HepG2 (cell line): ENCODE results near the gene TNP2. TPM values are rescaled to one million over a fixed set of nuclear protein-coding genes. Genes with fewer than 3 reads are reported as not detected.

ENCODE experiments used
- AGO1 ChIP-seq: fragments of 200-400 bp; formaldehyde crosslinking; IDR thresholded peaks from 2 replicates; pipeline ENCODE4 v1.6.1; 2017; ENCODE audit warnings: mild to moderate bottlenecking, low read depth, low read length, moderate library complexity; ENCODE audit not compliant: poor library complexity, severe bottlenecking
- ATF1 ChIP-seq: IDR thresholded peaks from 2 replicates; pipeline ENCODE4 v1.6.1; 2016; ENCODE audit warnings: mild to moderate bottlenecking, control low read depth
- EEA1 ChIP-seq: sonication (generic); formaldehyde crosslinking; IDR thresholded peaks from 2 replicates; pipeline ENCODE4 v1.5.1; 2020; ENCODE audit warnings: mild to moderate bottlenecking, missing genetic modification reagents, borderline replicate concordance
- EED ChIP-seq: sonication (generic); formaldehyde crosslinking; IDR thresholded peaks from 2 replicates; pipeline ENCODE4 v1.5.0; 2020; ENCODE audit warnings: mild to moderate bottlenecking, missing genetic modification reagents
- HIVEP1 ChIP-seq: sonication (generic); formaldehyde crosslinking; IDR thresholded peaks from 2 replicates; pipeline ENCODE4 v1.4.0; 2020; ENCODE audit warnings: mild to moderate bottlenecking, missing genetic modification reagents
- HMG20A ChIP-seq: IDR thresholded peaks from 2 replicates; pipeline ENCODE4 v1.6.1; 2016; ENCODE audit warnings: borderline replicate concordance
- LBX2 ChIP-seq: sonication (generic); formaldehyde crosslinking; IDR thresholded peaks from 2 replicates; pipeline ENCODE4 v1.5.0; 2020; ENCODE audit warnings: missing genetic modification reagents, mild to moderate bottlenecking, borderline replicate concordance
- LCORL ChIP-seq, 2 experiments: fragments of 450-650 bp in 1 of 2; sonication (generic) in 1 of 2; formaldehyde crosslinking in 1 of 2; IDR thresholded peaks; 2 replicates each; pipeline versions ENCODE4 v1.5.0 to v1.6.1; 2017 to 2020; ENCODE audit warnings: antibody characterized with exemption in 1 of 2, missing genetic modification reagents in 1 of 2
- MEF2D ChIP-seq: sonication (generic); formaldehyde crosslinking; IDR thresholded peaks from 2 replicates; pipeline ENCODE4 v1.5.1; 2020; ENCODE audit warnings: mild to moderate bottlenecking, missing genetic modification reagents
- SALL1 ChIP-seq: sonication (generic); formaldehyde crosslinking; IDR thresholded peaks from 2 replicates; pipeline ENCODE4 v1.8.0; 2022; ENCODE audit warnings: mild to moderate bottlenecking, missing genetic modification reagents
- SMAD1 ChIP-seq: sonication (generic); formaldehyde crosslinking; IDR thresholded peaks from 2 replicates; pipeline ENCODE4 v1.4.0; 2020; ENCODE audit warnings: missing genetic modification reagents, low read depth, mild to moderate bottlenecking, borderline replicate concordance
- SP4 ChIP-seq: sonication (generic); formaldehyde crosslinking; IDR thresholded peaks from 2 replicates; pipeline ENCODE4 v1.8.1; 2023; ENCODE audit warnings: mild to moderate bottlenecking, missing genetic modification reagents
- SRY ChIP-seq: sonication (generic); formaldehyde crosslinking; IDR thresholded peaks from 2 replicates; pipeline ENCODE4 v1.8.0; 2022; ENCODE audit warnings: mild to moderate bottlenecking, missing genetic modification reagents
- TIGD3 ChIP-seq: sonication (generic); formaldehyde crosslinking; IDR thresholded peaks from 2 replicates; pipeline ENCODE4 v1.5.1; 2020; ENCODE audit warnings: mild to moderate bottlenecking, missing genetic modification reagents, borderline replicate concordance
- ZBTB33 ChIP-seq: sonication (generic); formaldehyde crosslinking; IDR thresholded peaks from 2 replicates; pipeline ENCODE4 v1.4.0; 2020; ENCODE audit warnings: missing genetic modification reagents
- ZBTB39 ChIP-seq: sonication (generic); formaldehyde crosslinking; IDR thresholded peaks from 2 replicates; pipeline ENCODE4 v1.5.0; 2020; ENCODE audit warnings: missing genetic modification reagents
- ZMYM3 ChIP-seq: sonication (generic); formaldehyde crosslinking; IDR thresholded peaks from 2 replicates; pipeline ENCODE4 v1.5.1; 2020; ENCODE audit warnings: mild to moderate bottlenecking, missing genetic modification reagents
- ZNF225 ChIP-seq: sonication (generic); formaldehyde crosslinking; IDR thresholded peaks from 2 replicates; pipeline ENCODE4 v1.4.0; 2020; ENCODE audit warnings: mild to moderate bottlenecking, missing genetic modification reagents
- ZNF383 ChIP-seq: sonication (generic); formaldehyde crosslinking; IDR thresholded peaks from 2 replicates; pipeline ENCODE4 v1.4.0; 2020; ENCODE audit warnings: missing genetic modification reagents, mild to moderate bottlenecking, borderline replicate concordance
- ZNF567 ChIP-seq: sonication (generic); formaldehyde crosslinking; IDR thresholded peaks from 2 replicates; pipeline ENCODE4 v1.8.1; 2023; ENCODE audit warnings: mild to moderate bottlenecking, missing genetic modification reagents, borderline replicate concordance
- ZNF768 ChIP-seq: sonication (generic); formaldehyde crosslinking; IDR thresholded peaks from 2 replicates; pipeline ENCODE4 v1.4.0; 2020; ENCODE audit warnings: missing genetic modification reagents
- ZNF883 ChIP-seq: sonication (generic); formaldehyde crosslinking; IDR thresholded peaks from 2 replicates; pipeline ENCODE4 v1.5.1; 2020; ENCODE audit warnings: mild to moderate bottlenecking, missing genetic modification reagents; ENCODE audit errors: not compliant biosample characterization
- polyA plus RNA-seq, 8 experiments: library from polyadenylated mRNA; depleted of rRNA in 3 of 8; stranded (reverse) in 7 of 8; unstranded in 1 of 8; fragments of >200 nt; fragmentation: Illumina TruSeq in 4 of 8; extraction: Trizol in 4 of 8; gene quantifications; 2 replicates each; pipeline versions ENCODE4 v1.2.1 to v1.2.3, GENCODE V29; 2011 to 2016; ENCODE audit warnings: low read depth in 4 of 8, missing spikeins in 1 of 8, mixed read lengths in 1 of 8; ENCODE audit not compliant: insufficient read depth in 1 of 8
- total RNA-seq, 5 experiments: library from RNA; depleted of rRNA; stranded (reverse); fragments of >200 nt; fragmentation: Illumina TruSeq; extraction: Trizol; gene quantifications; 2 replicates each; pipeline ENCODE4 v1.2.3, GENCODE V29; 2016; ENCODE audit warnings: low read depth in 1 of 5

TNP2 gene
- total and polyA plus RNA-seq, 2 of the 13 experiments (the other 11 are each of a cell fraction or from before 2014, with no cell fraction given) = not detected

GRCh38 chr16:11276143-11276895, 7.2 kb upstream of the TNP2 start, which contains the start of gene PRM2 (continued):
- TF ChIP-seq ZBTB39 (0 out of 2 replicates have a peak, but pooled peaks have one; percentile 36), SALL1 (CRISPR knock-in tag) (0 out of 2 replicates have a peak, but pooled peaks have one; percentile 3), ZMYM3 (CRISPR knock-in tag) (no peak), TIGD3 (CRISPR knock-in tag) (no peak), EEA1 (0 out of 2 replicates have a peak, but pooled peaks have one; percentile 36), SRY (CRISPR knock-in tag) (no peak), ATF1 (CRISPR knock-in tag) (no peak), HIVEP1 (CRISPR knock-in tag) (no peak), SP4 (CRISPR knock-in tag) (peak; percentile 57; the same call in 1 of the 2 replicates), MEF2D (CRISPR knock-in tag) (no peak), LBX2 (CRISPR knock-in tag) (0 out of 2 replicates have a peak, but pooled peaks have one; percentile 21), EED (CRISPR knock-in tag) (0 out of 2 replicates have a peak, but pooled peaks have one; percentile 60), HMG20A (CRISPR knock-in tag) (no peak), AGO1 (peak; percentile 37), ZNF383 (CRISPR knock-in tag) (no peak), ZNF883 (CRISPR knock-in tag) (peak; percentile 7), LCORL (IDR thresholded peaks at IDR 0.05) (no peak), LCORL (CRISPR knock-in tag; IDR thresholded peaks at IDR 0.05) (no peak), ZBTB33 (CRISPR knock-in tag) (0 out of 2 replicates have a peak, but pooled peaks have one; percentile 22), SMAD1 (CRISPR knock-in tag) (peak; percentile 78; the same call in 1 of the 2 replicates), ZNF225 (CRISPR knock-in tag) (0 out of 2 replicates have a peak, but pooled peaks have one; percentile 36), ZNF567 (0 out of 2 replicates have a peak, but pooled peaks have one; percentile 20), ZNF768 (CRISPR knock-in tag) (peak; percentile 32; the same call in 1 of the 2 replicates)
